Ishikawa (cell line): Measurements from ENCODE around the gene RNF112.
A peak's percentile ranks its signal among the peaks of the same experiment; 100 is the strongest.

ENCODE experiments used
- CEBPB ChIP-seq: IDR thresholded peaks from 2 replicates; pipeline ENCODE4 v1.6.1; 2012
- CREB1 ChIP-seq: IDR thresholded peaks from 2 replicates; pipeline ENCODE4 v1.6.1; 2012; ENCODE audit warnings: low read depth
- EGR1 ChIP-seq: IDR thresholded peaks from 2 replicates; pipeline ENCODE4 v1.6.1; 2012
- EP300 ChIP-seq: IDR thresholded peaks from 2 replicates; pipeline ENCODE4 v1.6.1; 2012; ENCODE audit warnings: borderline replicate concordance
- FOXM1 ChIP-seq: IDR thresholded peaks from 2 replicates; pipeline ENCODE4 v1.6.1; 2012; ENCODE audit warnings: low read depth, borderline replicate concordance
- NFIC ChIP-seq: IDR thresholded peaks from 2 replicates; pipeline ENCODE4 v1.6.1; 2012
- RAD21 ChIP-seq: IDR thresholded peaks from 2 replicates; pipeline ENCODE4 v1.6.1; 2012; ENCODE audit warnings: low read depth
- TAF1 ChIP-seq: IDR thresholded peaks from 2 replicates; pipeline ENCODE4 v1.6.1; 2012; ENCODE audit warnings: low read depth, mild to moderate bottlenecking
- TCF12 ChIP-seq: IDR thresholded peaks from 2 replicates; pipeline ENCODE4 v1.6.1; 2012; ENCODE audit warnings: low read depth
- TEAD4 ChIP-seq: IDR thresholded peaks from 2 replicates; pipeline ENCODE4 v1.6.1; 2012
- USF1 ChIP-seq: IDR thresholded peaks from 2 replicates; pipeline ENCODE4 v1.6.1; 2012
- ZBTB7A ChIP-seq: IDR thresholded peaks from 2 replicates; pipeline ENCODE4 v1.6.1; 2012; ENCODE audit warnings: low read depth
- TF ChIP-seq, protein P1 (sequence below): IDR thresholded peaks from 2 replicates; pipeline ENCODE4 v1.6.1; 2012
- TF ChIP-seq, protein P2 (sequence below): IDR thresholded peaks from 2 replicates; pipeline ENCODE4 v1.6.1; 2012; ENCODE audit warnings: low read depth, mild to moderate bottlenecking

RNF112 gene

DNA sequence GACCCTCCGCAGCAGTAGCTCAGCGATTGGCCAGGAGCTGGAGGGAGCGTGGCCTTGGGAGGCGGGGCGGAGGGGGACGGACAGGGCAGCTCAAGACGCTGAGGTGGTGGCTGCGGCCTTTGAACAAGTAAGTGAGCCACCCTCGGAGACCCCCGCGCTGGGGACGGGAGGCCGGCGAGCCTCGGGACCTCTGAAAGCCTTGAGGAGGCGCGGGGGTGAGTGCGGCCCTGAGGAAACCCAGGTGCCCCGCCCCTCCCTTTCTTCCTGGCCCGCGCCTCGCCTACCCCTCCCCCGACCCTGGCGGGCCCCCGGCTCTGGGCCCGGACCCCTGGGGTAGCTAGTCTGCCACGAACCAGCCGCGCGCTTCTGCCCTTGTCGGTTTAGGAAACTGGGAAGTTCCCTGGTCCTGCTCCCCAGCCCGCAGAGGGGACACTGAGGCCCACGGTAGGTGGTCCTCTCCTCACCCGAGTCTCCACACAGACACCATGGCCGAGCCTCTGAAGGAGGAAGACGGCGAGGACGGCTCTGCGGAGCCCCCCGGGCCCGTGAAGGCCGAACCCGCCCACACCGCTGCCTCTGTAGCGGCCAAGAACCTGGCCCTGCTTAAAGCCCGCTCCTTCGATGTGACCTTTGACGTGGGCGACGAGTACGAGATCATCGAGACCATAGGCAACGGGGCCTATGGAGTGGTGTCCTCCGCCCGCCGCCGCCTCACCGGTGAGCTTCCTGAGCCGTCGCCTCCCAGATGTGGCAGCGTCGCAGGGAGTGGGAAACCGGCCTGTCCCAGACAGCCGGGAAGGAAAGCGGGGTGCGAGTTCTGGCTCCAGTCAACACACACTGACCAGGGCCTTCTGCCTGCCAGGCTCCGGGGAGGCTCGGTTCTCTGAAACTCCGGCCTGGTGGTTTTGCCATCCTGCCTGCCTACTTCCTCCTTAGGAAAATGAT is 32.3 kb upstream of the RNF112 start, which contains the start of gene MAPK7:
Gene MAPK7 (plus strand): TSS at position 83 of the 945 bp plus-strand sequence. CDS start 403 bp downstream, at position 486.
- TF ChIP-seq TCF12 (no peak), NFIC (no peak), RAD21 (no peak), CREB1 (0 out of 2 replicates have a peak, but pooled peaks have one; percentile 11), ZBTB7A (peak; percentile 80), TEAD4 (no peak), USF1 (no peak), EGR1 (no peak), CEBPB (no peak)
- TF ChIP-seq, protein P1, sequence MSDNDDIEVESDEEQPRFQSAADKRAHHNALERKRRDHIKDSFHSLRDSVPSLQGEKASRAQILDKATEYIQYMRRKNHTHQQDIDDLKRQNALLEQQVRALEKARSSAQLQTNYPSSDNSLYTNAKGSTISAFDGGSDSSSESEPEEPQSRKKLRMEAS: no peak

GRCh38 chr17:19379361-19380065 is 31.5 kb upstream of the RNF112 start:
- TF ChIP-seq EP300 (no peak), TAF1 (no peak), NFIC (no peak), CEBPB (no peak), TEAD4 (no peak), FOXM1 (no peak), TCF12 (no peak)
- TF ChIP-seq, protein P1: no peak

- TF ChIP-seq TCF12 (no peak), USF1 (no peak), NFIC (peak; percentile 26; the same call in 1 of the 2 replicates)
Measured at GRCh38 chr17:19380481-19381301, 30.3 kb upstream of the RNF112 start.

DNA sequence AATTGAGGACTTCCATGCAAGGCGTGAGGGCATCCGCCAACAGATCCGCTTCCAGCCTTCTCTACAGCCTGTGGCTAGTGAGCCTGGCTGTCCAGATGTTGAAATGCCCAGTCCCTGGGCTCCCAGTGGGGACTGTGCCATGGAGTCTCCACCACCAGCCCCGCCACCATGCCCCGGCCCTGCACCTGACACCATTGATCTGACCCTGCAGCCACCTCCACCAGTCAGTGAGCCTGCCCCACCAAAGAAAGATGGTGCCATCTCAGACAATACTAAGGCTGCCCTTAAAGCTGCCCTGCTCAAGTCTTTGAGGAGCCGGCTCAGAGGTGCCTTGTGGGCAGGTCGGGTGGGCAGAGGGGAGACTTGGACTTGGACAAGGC is 29.7 kb upstream of the RNF112 start:
- TF ChIP-seq CREB1 (no peak), TAF1 (no peak), TEAD4 (no peak), FOXM1 (no peak), EGR1 (no peak), TCF12 (no peak), EP300 (no peak), CEBPB (no peak), RAD21 (no peak)
- TF ChIP-seq, protein P2, sequence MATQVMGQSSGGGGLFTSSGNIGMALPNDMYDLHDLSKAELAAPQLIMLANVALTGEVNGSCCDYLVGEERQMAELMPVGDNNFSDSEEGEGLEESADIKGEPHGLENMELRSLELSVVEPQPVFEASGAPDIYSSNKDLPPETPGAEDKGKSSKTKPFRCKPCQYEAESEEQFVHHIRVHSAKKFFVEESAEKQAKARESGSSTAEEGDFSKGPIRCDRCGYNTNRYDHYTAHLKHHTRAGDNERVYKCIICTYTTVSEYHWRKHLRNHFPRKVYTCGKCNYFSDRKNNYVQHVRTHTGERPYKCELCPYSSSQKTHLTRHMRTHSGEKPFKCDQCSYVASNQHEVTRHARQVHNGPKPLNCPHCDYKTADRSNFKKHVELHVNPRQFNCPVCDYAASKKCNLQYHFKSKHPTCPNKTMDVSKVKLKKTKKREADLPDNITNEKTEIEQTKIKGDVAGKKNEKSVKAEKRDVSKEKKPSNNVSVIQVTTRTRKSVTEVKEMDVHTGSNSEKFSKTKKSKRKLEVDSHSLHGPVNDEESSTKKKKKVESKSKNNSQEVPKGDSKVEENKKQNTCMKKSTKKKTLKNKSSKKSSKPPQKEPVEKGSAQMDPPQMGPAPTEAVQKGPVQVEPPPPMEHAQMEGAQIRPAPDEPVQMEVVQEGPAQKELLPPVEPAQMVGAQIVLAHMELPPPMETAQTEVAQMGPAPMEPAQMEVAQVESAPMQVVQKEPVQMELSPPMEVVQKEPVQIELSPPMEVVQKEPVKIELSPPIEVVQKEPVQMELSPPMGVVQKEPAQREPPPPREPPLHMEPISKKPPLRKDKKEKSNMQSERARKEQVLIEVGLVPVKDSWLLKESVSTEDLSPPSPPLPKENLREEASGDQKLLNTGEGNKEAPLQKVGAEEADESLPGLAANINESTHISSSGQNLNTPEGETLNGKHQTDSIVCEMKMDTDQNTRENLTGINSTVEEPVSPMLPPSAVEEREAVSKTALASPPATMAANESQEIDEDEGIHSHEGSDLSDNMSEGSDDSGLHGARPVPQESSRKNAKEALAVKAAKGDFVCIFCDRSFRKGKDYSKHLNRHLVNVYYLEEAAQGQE: no peak
- TF ChIP-seq, protein P1: no peak

GRCh38 chr17:19381741-19382444 is 29.1 kb upstream of the RNF112 start:
- TF ChIP-seq FOXM1: no peak
- no peak for TF ChIP-seq TCF12
- no peak for TF ChIP-seq EGR1
- TF ChIP-seq NFIC: no peak
- TF ChIP-seq, protein P2: no peak
- no peak for TF ChIP-seq USF1
